GM19324 (cell line): ENCODE measurements around the gene PLA2G4B.

Experiments used
- ATAC-seq: cut with Tn5 transposase; IDR thresholded peaks from one replicate; pipeline ENCODE4 v1.9.1; 2021; ENCODE audit warnings: mild to moderate bottlenecking, moderate library complexity; ENCODE audit not compliant: unreplicated experiment, low FRiP score

The PLA2G4B gene, protein sequence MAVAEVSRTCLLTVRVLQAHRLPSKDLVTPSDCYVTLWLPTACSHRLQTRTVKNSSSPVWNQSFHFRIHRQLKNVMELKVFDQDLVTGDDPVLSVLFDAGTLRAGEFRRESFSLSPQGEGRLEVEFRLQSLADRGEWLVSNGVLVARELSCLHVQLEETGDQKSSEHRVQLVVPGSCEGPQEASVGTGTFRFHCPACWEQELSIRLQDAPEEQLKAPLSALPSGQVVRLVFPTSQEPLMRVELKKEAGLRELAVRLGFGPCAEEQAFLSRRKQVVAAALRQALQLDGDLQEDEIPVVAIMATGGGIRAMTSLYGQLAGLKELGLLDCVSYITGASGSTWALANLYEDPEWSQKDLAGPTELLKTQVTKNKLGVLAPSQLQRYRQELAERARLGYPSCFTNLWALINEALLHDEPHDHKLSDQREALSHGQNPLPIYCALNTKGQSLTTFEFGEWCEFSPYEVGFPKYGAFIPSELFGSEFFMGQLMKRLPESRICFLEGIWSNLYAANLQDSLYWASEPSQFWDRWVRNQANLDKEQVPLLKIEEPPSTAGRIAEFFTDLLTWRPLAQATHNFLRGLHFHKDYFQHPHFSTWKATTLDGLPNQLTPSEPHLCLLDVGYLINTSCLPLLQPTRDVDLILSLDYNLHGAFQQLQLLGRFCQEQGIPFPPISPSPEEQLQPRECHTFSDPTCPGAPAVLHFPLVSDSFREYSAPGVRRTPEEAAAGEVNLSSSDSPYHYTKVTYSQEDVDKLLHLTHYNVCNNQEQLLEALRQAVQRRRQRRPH

DNA sequence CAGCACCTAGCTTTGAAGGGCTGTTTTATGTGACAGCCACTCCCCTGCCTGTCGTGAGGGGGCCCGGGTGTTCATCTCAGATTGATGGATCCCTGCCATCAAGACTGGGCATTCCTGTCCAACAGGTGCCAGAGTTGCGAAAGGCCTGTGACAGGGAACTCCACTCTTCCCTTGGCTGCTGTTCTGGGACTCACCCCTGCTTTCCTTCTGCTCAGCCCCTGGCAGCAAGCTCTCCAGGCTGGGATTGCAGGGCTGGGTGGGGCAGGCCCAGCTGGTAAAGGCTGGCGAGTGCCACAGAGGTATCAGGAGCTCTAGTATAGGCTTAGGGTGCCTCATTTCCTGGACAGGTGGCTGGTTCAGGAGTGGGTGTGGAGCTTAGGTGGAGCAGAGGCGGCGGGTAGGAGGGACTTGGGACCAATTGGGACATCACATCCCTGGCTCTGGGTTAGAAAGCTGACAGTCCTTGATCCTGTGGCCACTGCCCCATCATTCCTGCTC is at the start of gene PLA2G4B:
PLA2G4B (plus strand) TSS at position 448 of the 498 bp plus-strand sequence. CDS start 67 bp downstream, outside the sequence.
- ATAC-seq: no peak

DNA sequence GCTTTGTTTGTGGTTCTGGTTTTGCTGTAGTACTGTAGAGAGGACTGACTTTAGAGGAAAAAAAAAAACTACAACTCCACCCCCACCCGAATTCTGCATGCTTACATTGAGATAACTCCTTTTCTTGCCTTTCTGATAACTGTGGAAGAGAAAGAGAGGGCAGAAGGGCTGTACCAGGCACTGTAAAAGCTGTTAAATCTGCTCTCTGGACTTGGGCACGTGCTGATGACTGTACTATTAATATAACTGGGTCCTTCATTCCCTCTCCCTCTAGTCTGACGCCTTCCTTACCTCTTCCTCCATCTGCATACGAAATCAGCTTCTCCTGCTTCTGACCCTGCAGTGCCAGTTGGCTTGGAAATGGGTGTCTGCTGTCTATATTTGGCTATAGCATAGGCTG is 49.4 kb upstream of the PLA2G4B start:
- no peak for ATAC-seq

DNA sequence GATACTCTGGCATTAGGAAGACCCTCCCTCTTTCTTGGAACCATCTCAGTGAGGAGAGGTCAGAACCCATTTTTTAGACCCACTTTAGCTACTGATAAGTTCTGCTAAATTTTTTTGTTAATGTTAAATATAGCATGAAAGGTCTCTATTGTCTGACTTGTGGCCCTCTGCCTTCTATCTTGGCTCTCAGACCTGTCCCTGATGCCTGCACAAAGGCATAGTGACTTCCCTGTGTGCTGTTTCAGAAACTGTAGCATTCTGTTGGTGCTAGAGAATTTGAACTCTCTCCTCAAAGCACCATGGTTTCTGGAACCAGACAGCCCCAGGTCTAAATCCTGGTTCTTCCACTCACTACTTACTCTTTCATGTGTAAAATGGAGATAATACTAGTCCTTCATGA is 49.0 kb upstream of the PLA2G4B start:
- no peak for ATAC-seq

DNA sequence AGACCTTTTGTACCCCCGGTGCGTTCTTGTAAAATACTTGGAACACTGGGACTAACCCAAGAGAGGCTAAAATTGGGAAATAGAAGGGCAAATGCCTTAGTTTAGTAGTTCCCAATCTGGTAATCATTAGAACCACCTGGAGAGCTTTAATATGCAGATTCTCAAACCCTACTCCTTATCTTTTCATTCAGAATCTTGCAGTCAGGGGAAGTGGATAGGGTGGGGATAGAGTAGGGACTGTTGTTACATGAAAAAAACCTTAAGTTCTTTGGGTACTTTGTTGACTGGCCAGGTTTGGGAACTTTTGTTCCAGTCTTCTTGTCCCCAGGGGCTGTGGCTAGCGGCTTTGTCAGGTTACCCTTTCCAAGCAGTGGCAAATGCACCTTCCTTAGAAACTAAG is 48.5 kb upstream of the PLA2G4B start:
- no peak for ATAC-seq

DNA sequence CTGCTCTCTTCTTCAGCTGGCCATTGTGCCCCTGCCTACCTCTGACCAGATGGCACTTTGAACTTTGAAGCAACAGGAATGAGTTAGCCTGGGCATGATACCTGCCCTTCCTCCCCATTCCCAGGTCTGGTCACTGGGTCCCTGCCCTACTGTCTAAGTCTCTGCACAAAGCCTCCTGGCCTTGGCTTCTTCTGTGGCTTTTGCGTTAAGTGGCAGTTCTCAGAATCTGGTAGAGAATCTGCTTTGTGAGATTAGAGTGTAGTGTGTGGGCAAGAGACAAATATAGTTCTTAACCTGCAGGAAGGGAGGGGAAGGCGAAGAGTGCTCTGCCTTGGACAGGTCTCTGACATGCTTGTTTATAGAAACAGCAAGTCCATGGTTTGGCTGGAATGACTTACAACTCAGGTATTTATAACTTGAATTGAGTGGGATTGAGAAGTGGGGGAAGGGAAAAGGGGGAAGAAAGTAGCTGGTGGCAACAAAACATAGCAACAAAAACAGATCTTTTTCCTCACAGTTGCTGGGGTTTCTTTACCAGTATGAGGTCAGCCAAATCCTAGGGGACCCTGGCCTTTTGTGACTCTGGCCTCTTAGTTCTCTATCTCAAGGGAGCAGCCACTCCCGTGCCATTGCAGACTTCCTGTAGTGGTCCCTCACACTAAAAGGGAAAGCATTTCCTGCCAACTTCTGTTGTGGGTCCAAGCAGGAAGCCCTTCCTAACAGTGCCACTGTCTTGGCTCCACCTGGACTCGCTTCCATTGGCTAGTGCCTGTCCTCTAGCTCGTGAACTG is 47.7 kb upstream of the PLA2G4B start:
- ATAC-seq: no peak

DNA sequence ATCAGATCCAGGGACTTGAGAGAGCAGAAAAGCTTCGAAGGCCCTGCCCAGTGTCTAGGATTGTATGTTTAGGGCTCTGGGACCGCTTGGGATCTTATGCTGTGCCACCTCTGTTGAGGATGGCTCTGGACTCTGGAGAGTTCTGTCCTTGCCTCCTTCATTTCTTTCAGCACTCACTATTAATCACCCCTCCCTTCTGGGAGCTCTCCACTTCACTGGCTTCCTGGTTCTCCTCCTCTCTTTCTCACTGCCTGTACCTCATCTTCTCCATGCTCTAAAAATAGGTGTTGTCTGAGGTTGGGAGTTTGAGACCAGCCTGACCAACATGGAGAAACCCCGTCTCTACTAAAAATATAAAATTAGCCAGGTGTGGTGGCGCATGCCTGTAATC is 47.1 kb upstream of the PLA2G4B start:
- ATAC-seq: no peak

DNA sequence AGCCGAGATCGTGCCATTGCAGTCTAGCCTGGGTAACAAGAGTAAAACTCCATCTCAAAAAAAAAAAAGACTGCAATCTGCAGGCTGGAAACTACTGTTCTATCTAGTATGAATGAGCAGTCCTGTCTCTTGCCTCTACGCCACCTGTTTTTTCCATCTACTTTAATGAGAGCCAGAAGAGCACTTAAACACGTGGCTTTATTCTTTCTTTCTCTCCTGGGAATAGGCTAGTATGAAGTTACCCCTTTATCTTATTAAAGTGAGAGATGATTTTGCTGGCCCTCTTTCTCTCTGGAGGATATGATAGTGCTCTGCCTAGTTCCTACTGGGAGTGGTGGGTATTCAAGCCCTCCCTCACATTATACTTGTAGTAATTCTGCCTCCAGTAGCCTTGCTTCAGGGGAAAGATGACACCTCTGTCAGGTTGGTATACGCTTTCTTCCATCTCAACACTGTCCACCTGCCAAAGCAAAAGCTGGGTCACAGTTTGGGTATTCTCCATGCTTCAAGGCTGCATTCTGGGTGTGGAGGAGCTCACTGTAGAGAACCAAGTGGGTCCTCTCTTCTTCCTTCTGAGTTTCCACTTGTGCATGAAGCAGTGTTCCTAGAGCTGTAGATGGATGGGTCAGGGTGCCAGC is 46.5 kb upstream of the PLA2G4B start:
- no peak for ATAC-seq

DNA sequence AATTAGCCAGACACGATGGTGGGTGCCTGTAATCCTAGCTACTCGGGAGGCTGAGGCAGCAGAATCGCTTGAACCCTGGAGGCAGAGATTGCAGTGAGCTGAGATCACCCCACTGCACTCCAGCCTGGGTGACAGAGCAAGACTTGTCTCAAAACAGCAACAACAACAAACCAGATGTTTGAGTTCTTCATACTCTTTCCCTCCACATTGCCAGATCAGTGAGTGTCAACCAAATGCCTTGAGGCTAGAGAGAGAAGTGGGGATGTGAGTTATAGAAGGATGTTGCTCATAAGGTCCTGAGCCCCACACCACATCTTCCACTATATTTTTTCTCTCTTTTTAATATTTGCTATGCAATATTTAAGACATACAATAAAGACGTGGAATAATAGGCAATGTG is 44.6 kb upstream of the PLA2G4B start:
- ATAC-seq: no peak

DNA sequence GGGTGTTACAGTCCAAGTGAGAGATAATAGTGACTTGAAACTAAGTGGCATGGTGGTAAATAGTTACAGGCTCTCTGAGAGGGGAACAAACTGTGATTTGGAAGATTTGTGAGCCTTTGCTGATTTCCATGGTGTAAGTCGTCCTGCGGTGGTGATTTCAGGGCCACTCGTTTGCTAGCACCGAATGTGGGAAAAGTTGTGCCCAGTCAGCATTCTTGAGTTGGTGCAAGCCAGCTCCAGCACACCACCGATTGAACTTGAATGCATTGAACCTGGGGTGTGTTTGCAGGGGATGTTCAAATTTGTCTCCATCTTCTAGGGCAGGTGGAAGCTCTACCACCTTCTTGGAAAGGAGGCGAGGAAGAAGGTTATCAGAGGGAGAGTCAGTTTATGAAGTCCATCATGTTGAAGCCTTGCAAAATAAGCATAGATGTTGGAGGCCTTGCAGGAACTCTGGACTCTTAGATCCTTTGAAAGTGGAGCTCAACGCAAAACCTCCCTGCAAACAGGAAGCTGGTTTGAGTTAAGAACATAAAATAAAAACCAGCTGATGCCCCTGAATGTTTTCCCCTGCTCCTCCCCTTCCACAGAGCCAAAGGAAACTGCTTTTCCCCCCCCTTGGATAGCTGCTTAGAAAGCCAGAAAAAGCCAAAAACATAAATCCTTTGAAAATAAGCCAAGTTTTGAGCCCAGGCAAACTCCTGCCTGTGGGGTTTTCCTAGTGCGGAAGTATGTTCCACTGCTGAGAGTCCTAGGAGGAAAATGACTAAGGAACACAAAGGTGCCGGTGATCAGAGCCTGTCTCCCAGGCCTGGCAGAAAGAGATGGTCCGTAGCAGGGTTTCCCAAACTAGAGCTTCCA is 42.4 kb upstream of the PLA2G4B start:
- no peak for ATAC-seq

DNA sequence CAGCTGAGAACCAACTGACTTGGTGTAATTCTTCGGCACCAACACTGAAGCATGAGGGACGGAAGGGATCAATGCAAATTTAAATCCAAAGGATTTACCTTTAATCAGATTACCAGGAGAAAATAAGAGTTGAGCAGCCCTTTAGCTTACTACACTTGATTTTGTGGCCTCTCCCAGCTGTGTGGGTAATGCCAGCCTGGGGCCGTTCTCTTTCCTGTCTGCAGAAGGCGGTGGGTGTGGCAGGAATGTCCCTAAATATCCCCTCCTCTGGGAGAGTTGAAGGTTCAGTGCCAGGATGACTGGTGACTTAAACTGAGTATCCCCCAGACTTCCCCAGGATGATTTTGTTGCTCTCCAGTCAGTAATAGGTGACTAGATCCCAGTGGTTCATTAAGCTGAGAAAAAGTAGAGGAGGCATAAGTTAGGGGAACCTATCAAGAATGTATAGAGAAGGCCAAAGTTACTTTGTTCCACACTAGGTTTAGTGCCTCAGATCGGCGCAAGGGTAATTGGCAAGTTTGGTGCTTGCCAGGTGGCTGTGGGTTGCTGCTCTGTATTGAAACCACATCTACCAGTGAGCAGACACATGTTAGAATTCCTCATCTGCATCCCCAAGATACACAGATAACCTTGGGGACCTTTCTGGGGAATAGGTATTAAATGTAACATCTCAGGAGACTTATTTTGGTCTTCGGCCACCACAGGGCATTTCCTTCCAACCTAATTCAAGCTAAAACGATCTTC is 41.3 kb upstream of the PLA2G4B start:
- no peak for ATAC-seq

DNA sequence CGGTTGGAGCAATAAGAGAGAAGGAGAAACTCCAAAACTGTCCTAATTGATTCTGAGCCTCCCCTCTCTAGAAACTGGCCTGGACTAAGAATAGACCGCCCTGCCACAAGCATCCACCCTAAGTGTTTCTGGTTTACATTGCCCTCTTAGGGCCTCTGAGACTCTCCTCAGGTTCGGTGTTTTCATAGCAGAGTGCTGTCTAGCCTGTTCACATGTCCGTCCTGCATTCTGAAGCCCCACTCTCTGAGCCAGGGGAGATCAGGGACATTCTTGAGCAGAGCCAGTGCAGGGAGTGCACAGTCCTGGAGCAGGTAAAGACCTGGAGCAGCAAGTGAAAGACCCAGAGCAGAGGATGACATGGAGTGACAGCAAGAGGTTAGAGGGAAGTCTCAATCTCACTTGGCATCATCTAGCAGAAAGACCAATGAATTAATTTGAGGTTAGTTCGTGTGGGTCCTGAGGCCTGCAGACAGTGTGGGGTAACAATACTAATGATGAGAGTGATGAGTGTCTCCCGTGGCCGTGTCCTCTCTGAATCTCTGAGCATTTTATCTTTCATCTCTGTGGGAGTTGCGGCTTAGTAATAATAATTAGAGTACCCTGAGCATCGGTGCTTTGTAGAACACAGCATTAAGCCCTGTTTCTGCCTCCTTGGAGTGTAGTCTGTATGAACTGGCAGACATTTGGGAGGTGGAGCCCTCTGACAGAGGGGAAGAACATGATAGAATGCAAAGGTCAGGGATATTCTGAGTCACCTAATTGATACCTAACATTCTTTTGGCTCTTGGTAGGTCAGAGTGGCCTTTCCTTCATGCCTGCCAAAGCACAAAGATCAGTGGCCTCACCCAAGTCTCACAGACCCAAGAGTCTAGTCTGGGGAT is 39.8 kb upstream of the PLA2G4B start:
- no peak for ATAC-seq

DNA sequence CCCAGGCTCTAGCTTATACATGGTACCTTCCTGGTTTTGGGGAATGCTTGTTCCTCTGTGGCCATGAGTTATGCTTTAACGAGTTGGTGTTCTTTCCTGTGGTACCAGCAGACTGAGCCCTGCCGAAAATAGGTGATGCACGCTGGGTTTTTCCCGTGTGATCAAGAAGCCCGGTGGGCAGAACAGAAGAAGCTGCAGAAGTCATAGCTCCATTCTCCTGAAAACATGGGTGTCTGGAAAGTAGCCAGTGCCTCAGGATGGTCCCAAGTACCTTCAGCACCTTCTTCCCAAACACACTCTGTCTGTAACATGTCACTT is 39.2 kb upstream of the PLA2G4B start:
- ATAC-seq: no peak

DNA sequence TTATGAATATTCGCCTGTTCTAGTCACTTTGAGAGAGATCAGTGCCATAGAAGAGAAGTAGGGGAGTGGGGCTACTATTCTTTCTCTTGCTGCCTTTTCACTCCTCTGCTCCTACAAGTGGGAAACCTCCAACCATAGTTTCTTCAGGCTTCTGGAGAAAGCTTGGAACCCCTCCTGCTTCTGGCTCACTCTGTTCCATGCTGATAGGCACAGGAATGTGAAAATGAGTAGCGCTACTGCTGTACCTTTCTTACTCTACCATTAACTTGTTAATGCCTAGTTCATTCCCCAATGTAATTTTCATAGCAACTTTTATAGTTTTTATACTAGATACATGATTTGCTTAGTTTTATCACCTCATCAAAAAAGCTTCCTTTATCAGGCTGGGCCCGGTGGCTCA is 37.5 kb upstream of the PLA2G4B start:
- ATAC-seq: no peak

DNA sequence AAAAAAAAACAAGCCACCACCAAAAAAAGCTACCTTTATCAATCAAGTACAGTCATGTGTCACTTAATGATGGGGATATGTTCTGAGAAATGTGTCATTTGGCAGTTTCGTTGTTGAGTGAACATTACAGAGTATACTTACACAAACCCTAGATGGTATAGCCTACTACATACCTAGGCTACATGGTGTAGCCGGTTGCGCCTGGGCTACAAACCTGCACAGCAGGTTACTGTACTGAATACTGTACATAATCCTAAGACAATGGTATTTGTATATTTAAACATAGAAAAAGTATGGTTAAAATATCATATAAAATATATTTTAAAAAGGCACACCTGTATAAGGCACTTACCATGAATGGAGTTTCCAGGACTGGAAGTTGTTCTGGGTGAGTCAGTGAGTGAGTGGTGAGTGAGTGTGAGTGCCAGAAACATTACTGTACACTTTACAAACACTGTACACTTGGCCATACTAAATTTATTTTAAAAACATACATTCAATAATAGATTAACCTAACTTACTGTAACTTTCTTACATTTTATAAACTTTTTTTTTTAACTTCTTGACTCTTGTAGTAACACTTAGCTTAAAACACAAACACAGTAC is 36.7 kb upstream of the PLA2G4B start:
- no peak for ATAC-seq

DNA sequence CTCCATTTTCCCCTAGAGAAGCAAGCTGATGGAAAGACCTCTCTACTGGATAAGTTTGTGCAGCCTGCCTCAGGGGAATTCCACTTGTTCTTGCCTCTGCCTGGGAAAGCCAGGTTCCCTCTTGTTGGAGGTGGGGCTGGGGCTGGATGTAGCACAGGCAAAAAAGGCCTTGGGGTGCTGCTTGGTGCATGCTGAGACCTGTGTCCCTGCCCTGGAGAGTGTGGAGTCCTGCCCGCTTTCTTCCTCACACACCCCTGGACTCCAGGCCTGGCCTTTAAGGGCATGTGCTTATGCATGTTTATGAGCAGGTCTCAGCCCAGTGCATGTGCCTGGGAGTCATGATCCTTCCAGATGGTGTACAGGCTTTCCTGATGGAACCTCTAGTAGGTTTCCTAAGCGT is 34.3 kb upstream of the PLA2G4B start:
- ATAC-seq: no peak

DNA sequence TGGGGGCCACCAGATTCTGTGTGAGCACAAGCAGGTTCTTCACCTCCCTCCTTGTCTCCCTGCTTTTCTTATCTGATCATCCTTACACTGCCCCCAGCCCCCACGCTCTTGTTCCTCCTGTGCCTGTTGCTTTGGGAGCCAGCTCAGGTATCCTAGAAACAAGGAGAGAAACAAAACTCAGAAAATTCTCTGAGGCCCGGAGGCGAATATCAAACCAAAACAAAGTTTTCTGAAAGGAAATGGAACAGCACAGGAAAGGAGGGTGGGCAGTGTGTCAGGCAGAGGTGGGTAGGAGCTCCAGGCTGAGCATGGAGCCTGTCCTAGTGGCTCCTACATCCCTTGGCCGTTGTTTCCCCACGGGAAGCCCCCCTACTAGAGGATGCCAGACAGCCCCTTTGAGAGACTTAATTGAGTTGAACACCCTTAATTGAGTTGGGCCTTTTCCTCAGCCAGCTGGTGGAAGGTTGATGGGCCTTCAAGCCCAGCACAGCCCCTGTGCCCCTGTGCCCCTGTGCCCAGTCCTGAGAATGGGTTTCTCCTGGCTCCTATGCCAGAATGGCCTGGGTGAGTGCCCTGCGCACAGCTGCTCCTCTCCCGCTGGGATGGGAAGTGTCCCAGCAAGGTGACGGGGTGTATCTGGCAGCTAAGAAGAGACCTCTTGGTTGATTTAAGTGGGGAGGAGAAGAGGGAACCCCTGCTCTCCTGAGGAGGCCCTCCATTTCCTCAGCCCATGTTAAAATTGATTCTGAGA is 33.6 kb upstream of the PLA2G4B start:
- ATAC-seq: no peak

DNA sequence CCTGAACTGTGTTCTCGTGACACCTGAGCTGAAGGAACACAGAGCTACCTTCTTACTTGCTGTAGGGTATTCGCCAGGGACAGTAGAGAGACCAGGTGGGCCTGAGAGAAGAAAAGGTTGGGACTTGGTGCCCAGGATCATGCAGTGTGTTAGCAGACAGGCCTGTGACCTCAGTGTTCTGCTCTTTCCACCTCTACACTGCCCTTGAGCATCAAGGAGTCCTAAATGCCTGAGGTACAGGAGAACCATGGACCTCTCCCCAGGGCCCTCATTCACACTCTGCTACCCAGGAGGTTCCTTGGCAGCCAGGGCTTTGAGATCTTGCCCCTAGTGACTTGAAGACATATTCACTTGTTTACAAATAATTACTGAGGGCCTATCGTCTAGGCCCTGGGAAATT is 32.9 kb upstream of the PLA2G4B start:
- no peak for ATAC-seq
